NCI-H1105 (cell line): ENCODE measurements around the gene AMACR.

Experiments used
- DNase-seq: peaks from one replicate; lab custom pipeline; 2025; lab: John Stamatoyannopoulos, UW

The AMACR gene

DNA sequence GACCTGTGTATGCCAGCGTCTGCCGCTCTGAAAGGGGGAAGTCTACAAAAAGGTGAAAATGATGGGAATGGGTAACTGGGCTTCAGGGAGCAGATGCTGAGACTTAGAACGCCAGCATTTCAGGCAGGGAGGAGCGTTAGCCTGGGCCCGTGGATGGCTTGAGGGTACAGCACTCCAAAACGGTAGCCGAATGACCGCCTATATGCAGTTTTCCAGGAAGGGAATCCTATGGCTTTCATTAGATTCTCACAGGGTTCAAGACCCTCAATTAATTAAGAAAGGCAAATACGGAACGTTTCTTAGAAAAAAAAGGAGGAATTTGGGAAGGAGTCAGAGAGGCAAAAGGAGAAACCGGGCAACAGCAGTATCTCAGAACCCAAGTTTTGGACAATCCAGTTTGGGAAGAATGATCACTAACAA lies 639 bp downstream of the AMACR start:
- peak; percentile 3 for DNase-seq

DNA sequence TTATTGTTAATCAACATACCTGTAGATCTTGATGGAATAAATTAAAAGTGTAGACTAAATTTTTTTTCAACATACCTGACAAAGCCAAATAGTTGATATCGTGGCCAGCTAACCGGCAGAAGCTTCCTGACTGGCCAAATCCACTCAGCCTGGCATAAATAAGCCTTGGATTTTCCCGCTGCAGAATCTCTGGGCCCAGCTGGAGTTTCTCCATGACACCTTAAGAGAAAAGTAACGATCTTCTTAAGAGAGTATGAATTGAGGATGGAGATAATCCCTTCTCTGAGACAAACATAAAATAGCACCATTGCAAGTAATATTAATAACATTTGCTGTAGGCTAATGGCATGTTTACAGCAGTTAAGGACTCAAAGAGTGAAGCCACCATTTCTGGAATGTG lies 2.2 kb downstream of the AMACR start:
- DNase-seq, result no peak

DNA sequence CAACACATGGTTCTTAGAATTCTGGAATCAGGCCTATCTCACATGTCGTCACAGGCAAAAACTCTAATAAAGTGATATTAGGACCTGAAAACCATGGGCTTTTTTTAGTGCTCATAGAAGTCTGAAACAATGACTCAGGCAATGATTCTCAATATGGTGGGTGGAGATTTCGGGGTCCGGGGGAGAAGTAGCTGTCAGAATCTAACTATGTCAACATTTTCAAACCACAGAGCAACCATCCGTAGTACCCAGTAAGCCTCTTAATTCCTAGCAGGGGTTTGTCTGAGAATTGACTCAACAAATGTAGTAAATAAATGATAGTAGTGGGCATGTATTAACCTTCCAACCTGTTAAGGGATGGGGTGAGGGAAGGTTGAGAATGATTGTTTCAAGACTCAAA lies 2.6 kb downstream of the AMACR start:
- DNase-seq, result no peak

DNA sequence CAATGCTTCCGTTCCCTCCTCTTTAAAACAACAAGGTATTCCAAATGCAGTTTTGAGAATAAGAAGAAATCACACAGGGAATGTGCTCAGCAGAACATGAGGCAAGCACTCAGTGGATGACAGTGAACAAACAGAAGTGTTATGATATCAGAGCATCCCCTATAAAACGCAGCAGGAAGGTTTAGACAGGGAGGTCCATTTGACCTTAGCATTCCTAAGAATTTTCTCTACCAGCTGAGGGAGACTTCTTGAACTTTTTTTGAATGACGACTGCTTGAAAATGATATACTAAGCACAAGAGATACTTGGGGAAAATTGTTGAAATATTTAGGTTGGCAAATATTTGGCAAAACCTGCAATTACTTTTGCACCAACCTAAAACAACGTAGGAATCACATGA lies 3.9 kb downstream of the AMACR start:
- DNase-seq, result no peak

DNA sequence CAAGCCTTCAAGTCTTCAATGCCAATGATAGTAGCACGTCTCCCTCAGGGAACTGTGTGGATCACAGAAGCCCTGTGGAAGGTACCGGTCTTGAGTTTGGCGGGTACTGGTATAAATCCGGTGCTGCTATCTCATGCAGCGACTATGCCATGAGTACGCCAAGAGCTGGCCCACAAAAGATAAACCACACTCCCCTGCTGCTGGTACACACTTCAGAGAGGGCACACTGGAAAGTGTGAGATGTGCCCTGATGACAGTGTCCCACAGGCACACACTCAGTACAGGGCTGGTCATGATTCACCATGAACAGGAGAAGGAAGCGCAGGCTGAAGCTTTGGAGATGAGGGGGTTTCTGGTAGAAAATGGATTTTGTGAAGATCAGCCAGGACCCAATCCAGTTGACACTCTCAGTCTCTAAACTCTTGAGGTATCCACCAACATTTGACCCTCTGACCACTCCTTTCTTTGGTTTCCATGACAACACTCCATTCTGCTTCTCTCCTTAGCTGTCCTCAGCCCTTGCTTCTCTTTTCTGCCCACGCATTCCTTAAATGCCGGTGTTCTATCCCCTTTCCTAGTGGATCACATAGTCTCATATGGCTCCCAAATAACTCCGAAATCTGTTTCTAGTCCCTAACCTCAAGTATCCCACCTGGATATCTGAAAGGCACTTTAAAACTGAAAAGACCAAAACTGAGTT lies 5.1 kb downstream of the AMACR start:
- no peak for DNase-seq

DNA sequence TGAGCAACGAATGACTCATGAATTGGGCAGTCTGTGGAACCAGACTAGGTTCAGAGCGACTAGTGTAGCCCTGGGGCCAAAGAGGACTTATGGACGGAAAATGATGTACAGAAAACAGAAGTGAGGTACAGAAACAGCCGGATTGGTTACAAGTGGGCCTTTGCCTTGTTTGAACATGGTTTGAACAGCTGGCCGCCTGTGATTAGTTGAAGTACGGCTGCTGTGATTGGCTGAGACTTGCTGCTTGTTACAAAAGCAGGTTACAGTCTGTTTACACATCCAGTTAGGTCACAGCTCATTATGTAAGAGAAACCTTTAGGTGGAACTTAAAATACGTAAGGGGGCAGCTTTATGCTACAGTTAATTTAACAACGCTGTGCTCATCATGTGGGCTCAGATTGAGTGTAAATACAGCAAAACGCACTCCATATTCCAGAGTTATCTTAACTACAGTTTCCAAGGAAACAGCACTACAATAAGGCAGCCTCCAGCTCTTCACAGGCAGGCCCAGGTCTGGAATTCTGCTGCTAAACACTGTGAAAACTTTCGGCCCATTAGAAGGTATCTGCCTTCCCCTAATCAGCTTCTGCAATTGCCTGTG lies 6.5 kb downstream of the AMACR start:
- peak; percentile 79 for DNase-seq

DNA sequence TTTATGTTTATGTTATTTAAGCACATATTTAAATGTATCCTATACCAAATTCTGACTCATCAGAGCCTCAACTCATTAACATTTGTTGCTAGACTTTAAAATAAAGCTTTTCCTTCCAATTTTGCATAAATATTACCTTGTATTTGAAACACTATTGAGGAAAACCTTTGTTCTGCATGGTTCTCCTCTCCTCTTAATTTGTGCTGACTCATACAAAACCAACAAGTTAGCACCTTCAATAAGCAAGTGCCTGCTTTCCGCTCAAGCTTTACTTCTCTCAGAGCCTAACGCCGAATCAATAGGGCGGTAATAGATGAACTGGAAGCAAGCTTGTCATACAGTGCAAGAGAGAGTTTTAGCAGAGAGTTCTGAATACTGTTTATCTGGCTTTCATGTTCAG lies 7.9 kb downstream of the AMACR start:
- no peak for DNase-seq

DNA sequence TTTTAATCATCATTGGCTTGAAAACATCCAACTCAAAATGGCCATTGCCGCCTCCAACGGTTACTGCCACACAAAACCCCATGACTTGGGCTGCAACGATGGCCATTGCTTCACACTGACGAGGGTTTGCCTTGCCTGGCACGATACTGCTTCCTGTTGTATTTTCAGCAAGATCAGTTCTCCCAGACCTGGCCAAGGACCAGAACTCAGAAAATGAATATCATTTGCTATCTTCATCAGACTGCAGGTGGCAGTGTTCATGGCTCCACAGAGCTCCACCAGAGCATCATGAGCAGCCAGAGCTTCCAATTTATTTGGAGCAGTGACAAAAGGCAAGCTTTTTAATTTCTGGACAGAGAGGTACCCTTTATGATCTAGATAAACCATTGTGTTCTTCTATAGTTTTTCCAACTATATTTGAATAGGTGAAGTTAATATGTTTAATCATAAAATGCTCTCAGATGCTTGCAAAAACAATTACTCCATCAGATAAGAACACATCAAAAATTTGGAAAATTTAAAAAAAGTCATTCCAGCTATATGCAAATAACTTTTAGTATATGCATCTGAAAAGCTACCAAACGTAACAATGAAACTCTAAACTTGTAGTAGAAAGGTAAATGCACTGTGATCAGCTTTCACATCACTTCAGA lies 10.4 kb downstream of the AMACR start:
- DNase-seq, result peak; percentile 66

DNA sequence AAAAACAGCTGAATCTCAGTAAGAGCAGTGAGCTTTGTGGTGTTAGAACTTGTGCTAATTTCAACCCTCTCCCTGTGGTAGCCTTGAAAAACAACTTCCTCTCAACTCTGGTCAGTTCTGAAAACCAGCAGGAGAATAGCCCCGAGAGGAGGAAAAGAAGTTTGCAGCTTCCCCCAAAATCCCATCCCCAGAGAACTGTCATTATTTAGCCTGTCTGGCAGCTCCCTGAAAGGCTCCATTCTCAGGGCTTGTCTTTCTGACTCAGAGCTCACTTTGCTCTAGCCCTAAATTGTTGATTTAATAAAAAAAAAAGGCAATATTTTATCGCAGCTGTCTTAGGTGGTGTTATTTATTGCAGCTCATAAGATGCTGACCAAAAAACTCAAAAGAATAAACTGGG lies 12.0 kb downstream of the AMACR start:
- DNase-seq, result no peak

DNA sequence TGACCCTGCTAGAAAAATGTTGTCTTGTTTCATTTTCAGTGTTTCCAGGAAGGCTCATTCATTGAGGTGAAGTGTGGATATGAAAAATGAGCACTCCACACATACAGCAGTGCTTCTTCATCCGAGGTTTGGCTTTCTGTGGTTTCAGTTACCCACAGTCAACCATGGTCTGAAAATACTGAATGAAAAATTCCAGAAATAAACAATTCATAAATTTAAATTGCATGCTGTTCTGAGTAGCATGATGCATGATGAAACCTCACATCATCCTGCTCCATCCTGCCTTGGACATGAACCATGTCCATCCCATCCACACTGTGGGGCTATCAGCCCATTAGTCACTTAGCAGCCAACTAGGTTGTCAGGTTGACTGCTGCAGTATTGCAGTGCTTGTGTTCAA lies 13.0 kb downstream of the AMACR start:
- no peak for DNase-seq

DNA sequence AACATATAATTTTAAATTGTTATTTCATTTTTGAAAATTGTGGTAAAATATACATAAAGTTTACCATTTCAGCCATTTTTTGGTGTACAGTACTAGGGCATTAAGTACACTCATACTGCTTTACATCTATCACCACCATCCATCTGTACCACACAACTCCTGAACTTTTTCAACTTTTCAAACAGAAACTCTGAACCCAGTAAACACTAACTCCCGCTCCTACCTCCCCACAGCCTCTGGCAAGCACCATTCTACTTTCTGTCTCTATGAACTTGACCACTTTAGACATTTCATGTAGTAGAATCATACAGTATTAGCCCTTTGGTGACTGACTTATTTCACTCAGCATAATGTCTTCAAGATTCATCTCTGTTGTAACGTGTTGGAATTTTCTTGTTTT lies 15.0 kb downstream of the AMACR start:
- no peak for DNase-seq

DNA sequence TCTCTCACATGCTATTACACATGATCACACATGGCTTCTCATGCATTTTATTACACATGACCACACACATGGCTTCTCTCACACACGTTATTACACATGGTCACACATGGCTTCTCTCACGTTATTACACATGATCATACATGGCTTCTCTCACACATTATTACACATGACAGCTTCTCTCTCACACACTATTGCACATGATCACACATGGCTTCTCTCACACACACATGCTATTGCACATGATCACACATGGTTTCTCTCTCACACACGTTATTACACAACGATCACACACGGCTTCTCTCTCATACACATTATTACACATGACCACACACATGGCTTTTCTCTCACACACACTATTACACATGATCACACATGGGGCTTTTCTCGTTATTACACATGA lies 22.4 kb downstream of the AMACR start:
- no peak for DNase-seq

DNA sequence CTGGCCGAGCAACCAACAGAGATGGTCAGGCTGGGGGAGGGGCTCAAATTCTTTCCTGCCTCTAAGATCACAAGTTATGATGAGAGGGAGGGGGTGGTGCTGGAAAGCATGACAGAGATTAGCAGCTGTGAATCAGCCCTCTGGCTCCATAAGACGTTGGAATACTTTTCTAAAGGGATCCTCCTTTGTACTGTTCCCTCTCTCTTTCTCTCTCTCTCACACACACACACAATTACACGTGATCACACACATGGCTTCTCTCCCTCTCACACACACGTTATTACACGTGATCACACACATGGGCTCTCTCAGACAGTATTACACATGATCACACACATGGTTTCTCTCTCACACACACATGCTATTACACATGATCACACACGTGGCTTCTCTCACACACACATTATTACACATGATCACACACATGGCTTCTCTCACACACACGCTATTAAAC lies 23.2 kb downstream of the AMACR start, which contains the start of gene SLC45A2:
Gene SLC45A2 (minus strand): TSS at position 23 of the 454 bp plus-strand sequence. CDS start 110 bp downstream, outside the sequence.
- no peak for DNase-seq

DNA sequence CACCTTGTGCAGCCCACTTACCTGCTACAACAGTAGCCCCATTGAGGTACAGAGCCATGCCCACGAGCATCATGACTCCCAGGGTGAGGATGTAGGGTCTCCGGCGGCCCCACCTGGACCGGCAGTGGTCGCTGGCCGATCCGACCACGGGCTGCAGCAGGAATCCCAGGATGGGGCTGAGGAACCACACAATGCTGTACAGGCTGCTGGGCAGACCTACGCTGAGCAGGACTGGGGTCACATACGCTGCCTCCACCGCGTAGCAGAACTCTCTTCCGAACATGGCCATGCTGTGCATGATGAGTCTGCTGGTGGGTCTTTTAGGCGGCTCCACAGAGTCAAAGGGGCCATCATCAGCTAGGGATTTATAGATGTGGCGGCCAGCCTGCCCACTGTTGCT lies 23.7 kb downstream of the AMACR start:
- no peak for DNase-seq

DNA sequence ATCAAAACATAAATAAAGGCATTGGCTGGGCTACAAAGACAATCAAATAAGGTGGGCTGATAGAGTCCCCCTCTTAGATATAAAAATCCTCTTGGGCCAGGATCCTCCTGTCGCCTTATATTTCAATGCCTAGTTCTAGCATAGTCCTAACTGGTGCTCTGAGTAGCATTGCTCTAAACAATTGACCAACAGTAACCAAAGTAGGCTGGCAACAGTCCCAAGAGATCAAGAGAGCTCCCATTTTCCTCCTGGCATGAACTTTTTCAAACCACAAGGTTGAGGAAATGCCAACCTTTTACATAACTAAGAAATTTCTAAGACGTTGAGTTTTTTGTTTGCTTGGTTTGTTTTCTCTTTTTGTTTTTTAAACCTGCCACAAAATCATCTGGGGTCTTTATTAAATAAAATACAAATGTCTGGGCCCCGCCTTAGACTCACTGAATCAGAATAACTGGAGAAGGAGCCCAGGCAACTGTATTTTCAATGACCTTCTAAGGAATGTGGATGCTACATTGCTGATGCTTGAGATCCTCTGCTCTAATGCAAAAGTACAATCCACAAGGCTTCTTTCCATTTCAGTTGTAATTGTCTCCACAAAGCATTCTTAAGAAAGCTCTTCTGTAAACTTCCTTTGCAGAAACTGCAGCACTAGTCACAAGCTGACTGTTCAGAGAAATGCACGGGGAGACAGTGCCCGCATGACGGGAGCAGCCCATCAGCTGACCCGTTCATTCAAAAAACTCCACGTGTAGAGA lies 26.3 kb downstream of the AMACR start:
- no peak for DNase-seq

DNA sequence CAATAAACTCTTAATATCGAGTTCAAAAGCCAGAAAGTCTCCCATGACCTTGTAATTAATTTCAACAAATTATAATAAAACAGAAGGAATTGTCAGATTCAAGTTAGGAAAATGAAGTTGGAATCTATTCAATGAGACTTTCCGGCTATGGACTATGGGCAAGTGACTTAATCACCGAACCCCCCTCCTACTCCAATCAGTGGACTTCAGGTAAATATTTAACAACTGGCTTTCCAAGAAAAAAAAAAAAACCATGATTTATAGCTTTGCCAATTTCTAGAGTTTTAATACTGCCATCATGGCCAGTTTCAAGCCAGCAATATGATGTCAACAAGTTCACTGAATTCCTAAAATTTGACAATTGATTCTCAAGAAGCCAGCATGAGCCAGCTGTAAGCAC lies 27.8 kb downstream of the AMACR start:
- DNase-seq, result no peak

DNA sequence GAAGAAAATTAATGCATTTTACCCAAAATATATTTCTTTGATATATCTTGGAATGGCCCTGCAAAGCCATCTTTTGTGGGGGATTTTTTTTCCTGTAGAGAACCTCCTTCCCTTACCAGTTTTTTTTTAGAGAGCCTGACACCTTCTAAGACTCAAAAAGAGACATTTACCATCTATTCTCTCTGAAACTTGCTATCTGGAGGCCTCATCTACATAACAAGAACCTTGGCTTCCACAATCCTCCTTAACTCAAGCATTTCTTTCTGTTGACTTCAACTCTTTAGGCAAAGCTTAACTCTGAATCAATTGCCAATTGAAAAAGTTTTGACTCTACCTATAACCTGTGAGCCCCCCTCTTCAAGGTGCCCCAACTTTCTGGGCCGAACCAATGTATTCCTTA lies 29.5 kb downstream of the AMACR start:
- DNase-seq, result no peak

DNA sequence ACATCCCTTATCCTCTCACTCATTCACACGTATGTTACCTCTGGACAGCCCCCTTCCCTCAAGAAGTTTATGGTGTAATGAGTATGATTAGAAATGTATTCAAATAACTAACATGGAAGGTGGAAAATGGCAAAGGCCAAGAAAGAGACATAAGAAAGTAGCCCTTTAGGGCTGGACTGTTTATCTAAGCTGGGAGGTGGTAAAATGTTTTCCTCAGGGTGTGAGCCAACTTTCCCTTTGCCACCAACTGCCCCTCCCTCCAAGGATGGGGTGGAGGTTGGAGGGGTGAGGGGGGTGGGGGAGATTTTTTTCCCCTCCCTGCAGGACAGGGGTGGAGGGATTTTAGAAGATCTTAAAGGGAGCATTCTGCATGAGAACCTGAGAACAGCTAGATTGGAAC lies 31.5 kb downstream of the AMACR start:
- DNase-seq, result no peak

DNA sequence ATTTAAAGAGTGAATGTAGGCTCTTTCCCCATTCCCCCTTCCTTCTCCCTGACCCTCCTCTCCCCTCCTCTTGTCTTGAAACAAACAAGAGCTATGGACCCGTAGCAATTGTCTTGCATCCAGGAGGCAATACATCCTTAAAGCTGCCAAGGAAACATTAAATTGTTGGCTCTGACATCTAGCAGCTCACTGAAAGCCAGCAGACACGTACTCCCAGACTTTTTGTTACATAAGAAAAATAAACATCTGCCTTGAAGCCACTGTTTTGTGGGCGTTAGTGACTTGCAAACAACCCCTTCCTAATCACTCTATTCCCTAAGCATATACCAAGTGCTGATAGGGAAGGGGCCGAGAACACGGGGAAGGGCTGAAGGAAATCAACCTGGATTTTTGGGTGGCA lies 32.0 kb downstream of the AMACR start:
- DNase-seq, result no peak

DNA sequence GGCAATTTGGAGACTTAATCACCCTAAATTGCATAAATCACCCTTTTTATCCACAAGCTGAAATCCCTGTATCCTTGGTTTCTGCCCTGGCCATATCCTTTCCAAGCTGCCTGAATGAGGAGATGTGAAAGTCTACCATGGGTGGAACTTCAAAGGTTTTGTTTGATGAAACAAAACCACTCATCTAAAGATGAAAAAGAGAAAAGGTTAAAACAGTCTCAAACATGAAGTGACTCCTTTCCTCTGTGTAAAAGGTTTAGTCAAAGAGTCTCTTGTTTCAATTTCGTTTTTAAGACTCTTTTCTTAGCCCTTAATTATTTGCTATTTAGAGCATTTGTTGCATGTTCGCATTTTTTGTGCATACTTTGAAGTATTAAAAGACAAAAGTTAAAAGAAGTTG lies 34.6 kb downstream of the AMACR start:
- DNase-seq, result no peak

DNA sequence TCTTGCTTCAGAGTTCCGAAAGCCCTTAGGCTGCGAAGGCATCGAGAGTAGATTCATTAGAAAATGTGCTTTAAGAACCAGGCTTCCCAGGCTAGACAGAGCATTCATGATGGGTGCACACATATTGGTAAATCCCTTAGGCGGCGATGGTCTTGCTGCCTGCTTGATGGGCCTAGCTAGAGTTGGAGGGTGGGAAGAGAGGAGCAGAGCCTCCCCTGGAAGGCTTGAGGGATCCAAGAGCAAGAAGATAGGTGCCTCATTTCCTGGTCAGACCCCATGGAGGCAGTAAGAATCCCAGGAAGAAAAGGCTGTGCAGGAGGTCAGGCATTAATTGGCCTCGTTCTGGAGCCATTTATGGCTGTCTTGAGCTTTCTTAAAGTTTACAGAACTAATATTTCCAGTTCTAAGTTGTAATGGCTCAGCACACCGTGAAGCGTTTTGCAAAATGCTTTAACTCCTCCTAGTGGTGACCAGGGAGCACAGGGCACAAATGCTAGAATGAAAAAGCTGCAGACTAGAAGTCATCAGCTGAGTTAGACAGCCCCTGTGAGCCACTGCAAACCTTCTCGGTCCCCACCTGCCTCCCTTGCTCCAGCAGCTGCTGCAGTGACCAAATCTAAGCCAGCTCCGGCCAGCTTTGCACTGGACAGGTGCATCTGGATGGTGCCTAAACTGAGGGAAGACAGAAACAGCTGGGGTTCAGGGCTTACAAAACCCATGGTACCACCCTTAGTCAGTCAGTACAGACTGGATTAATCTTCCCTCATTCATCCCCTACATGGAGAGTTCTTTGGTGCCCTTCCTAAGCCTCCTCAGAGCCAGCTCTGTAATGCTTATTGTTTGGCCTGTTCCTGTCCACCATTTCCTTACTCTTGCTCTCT lies 38.0 kb downstream of the AMACR start:
- DNase-seq, result no peak
